Inflammatory macrophage treated with lipopolysaccharide for 1 hour (primary cell): ENCODE measurements around the gene TMEM184B.

Source experiments
- DNase-seq, 2 donors: peaks; one replicate each; pipeline ENCODE4 v3.0.0-alpha.2; 2020 to 2022

Gene TMEM184B

DNA sequence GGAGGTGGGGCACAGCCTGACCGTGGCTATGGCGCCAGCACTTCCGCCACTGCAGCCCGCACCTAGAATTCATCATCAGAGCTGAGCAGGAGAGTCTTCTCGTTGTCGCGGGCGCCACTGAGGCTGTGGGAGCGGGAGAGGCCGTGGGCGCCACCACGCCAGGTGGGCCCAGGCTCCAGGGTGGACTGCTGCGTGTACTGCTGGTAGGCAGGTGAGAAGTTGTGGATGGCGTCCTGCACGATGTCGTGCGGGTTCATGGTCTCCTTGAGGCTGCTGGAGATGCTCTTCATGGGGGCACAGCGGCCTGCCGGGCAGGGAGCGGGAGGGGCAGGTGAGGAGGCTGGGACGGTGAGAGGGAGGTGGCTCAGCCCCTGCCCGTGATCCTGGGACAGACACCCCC, 51.4 kb downstream of the TMEM184B start:
- no peak for DNase-seq

GRCh38 chr22:38220653-38221386, 52.0 kb downstream of the TMEM184B start:
- no peak for DNase-seq

- DNase-seq = no peak
Observed at GRCh38 chr22:38220163-38220562, 52.6 kb downstream of the TMEM184B start.

DNA sequence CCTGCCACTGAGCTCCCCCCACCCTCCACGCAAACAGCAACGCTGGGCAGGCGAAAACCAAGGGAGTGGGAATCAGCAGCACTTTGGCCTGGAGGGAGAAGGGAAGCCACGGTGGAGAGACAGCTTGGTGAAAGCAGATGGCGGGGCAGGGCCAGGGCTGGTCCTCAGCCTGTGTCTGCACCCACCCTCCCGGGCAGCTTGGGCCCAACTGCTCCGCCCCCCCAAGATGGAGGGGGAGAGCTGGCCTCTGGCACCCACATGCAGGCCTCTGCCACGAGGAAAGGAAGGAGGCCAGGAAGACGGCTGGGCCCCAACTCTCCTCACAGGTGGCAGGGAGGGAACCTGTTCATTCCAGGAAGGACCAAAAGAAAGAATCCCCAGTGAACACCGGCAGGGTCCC, 53.2 kb downstream of the TMEM184B start:
- DNase-seq = no peak

GRCh38 chr22:38218661-38219622, 53.9 kb downstream of the TMEM184B start:
- DNase-seq = peak; percentile 89 to 95

- peak; percentile 58 to 71 for DNase-seq
Observed at GRCh38 chr22:38215156-38216038, 57.4 kb downstream of the TMEM184B start.

- DNase-seq = peak; percentile 48 to 73
Observed at GRCh38 chr22:38214302-38215056, 58.3 kb downstream of the TMEM184B start.

- peak; percentile 68 to 94 for DNase-seq
Observed at GRCh38 chr22:38213990-38214301, 58.9 kb downstream of the TMEM184B start.

- peak; percentile 89 to 99 for DNase-seq
Observed at GRCh38 chr22:38213319-38213989, 59.4 kb downstream of the TMEM184B start.

DNA sequence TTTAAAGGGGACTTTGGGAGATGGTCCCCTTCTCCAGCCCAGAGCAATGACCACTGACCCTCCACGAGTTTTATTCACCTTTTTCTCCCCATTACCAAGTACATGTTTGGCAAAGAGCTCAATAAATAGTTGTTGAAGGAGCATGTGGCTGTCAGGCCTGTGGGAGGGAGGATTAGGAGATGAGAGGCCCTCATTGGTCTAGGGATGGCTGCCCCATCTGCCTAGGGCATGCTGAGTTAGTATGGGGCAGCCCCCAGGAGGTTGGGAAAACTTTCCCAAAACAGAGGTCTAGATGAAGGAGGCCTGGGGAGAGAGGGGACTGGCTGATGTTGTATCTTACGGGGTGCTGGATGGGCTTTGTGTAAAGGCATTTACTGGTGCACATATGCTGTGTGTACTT, 60.4 kb downstream of the TMEM184B start:
- DNase-seq = peak in 1 of 2 donors; percentile 45

GRCh38 chr22:38211556-38211955, 61.3 kb downstream of the TMEM184B start:
- DNase-seq = no peak

- DNase-seq = peak; percentile 48 to 78
Observed at GRCh38 chr22:38208551-38208968, 64.2 kb downstream of the TMEM184B start.

DNA sequence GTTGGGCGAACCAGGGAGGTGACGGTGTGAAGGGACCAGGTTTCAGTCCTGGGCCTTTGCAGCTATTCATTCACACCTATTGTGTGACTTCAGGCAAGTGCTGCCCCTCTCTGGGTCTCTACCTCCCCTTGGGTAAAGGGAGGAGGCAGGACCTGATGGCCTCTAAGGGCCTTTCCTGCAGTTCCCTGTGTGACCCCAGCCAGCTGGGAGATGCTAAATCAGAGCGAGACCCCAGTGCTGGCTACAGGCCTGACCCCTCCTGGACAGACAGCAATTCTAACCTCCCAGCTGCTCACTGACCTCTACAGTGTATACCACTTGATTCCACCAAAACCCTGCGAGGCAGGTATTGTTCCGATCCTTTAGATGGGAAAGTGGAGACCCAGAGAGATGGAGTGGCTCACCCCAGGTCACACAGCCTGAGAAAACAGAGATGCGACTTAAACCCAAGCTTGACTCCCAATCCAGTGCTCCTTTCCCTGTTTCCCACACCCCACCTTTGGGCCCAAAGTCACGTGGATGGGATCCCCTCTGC, 64.8 kb downstream of the TMEM184B start:
- no peak for DNase-seq

DNA sequence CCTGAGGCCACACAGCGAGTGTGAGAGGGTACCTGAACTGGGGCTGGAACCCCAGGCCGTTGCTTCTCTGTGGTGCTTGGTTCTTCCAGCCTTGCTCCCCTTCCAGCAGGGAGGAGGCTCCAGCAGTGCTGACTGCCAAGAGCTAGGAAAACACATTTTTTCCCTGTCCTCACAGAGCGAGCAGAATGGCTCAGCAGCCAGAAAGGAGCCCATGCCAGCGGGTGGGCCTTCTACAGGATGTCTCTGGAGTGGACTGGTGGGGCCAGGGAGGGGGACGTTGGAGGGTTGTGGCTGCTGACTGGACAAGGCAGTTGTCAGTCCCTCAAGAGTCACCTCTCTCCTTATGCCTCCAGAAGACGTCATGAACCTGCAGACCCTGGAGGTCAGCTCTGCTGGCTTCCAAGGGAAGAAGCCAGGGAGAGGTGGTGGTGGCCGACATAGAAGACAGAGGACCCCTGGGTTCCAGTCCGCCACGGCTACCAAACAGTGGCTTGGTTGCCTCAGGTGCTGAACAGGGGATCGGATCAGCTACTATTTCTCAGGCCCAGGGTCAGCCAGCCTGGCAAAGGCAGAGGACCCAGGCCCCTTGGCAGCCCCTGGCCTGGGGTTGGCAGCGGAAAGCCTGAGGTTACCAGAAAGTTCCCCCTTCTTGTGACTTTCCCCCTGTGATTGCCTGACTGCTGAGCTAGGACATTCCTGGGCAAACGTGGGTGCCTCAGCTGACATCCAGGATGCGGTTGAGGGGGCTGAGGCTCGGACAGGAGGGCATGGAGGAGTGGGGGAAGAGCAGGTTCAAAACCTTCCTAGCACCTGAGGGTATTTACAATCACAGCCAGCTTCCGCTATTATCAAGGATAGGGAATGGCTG, 67.3 kb downstream of the TMEM184B start:
- no peak for DNase-seq

- DNase-seq = no peak
Observed at GRCh38 chr22:38204784-38205183, 68.0 kb downstream of the TMEM184B start.

DNA sequence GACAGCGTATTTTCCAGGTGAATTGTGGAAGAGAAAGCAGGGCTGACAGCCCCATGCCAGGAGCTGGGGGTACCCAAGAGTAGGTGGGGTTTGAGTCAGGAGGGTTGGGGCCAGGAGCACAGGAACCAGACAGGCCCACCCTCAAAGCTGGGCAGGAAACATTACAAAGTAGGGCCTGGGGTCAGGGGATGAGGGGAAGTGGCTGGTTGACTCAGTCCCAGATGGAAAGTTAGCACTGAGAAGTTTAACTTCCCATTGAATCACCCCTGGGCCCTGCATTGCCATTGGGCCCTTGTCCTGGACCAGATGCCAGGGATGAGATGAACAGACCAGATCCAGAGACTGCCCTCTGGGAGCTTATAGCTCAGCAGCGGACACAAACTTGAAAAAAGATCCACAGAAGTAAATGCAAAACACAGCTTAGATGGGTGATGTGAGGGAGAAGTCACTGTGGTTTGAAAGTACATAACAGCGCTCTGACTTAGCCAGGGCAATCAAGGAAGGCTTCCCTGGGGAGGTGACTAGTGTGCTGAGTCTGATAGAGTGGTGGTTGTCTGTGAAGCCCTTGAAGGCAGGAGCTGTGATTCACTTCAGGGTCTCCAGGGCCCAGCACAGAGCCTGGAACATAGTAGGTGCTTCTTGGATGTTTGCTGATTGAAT, 68.8 kb downstream of the TMEM184B start:
- DNase-seq = peak; percentile 50 to 71

GRCh38 chr22:38203090-38203810, 69.6 kb downstream of the TMEM184B start:
- DNase-seq = no peak

GRCh38 chr22:38202437-38203089, 70.2 kb downstream of the TMEM184B start:
- DNase-seq = peak; percentile 74 to 85
